H9 (cell line): ENCODE results near the gene SERINC3. TPM values are rescaled to one million over a fixed set of nuclear protein-coding genes. Genes with fewer than 3 reads are reported as not detected.

Experiments
- DNase-seq: peaks from one replicate; pipeline ENCODE4 v3.0.0-alpha.2; 2017
- H2AFZ ChIP-seq: one replicate; pipeline ENCODE4 v1.6.1; 2013; ENCODE audit warnings: mild to moderate bottlenecking, low read length, control low read depth, moderate library complexity
- H2AK5ac ChIP-seq: 2 replicates; pipeline ENCODE4 v1.6.1; 2013; ENCODE audit warnings: low read length, control low read depth, mixed read lengths; ENCODE audit not compliant: insufficient read length
- H2BK120ac ChIP-seq: one replicate; pipeline ENCODE4 v1.6.1; 2013; ENCODE audit warnings: low read depth, mild to moderate bottlenecking, low read length, control low read depth, inconsistent platforms; ENCODE audit not compliant: poor library complexity, severe bottlenecking
- H2BK12ac ChIP-seq: 2 replicates; pipeline ENCODE4 v1.6.1; 2013; ENCODE audit warnings: low read length, control low read depth, mixed read lengths, low read depth; ENCODE audit not compliant: insufficient read length
- H2BK15ac ChIP-seq: 2 replicates; pipeline ENCODE4 v1.6.1; 2013; ENCODE audit warnings: low read depth, low read length, control low read depth
- H2BK20ac ChIP-seq: one replicate; pipeline ENCODE4 v1.6.1; 2013; ENCODE audit warnings: low read depth, mild to moderate bottlenecking, low read length, control low read depth, inconsistent platforms; ENCODE audit not compliant: poor library complexity, severe bottlenecking
- H2BK5ac ChIP-seq: 2 replicates; pipeline ENCODE4 v1.6.1; 2013; ENCODE audit warnings: low read length, control low read depth, mixed read lengths; ENCODE audit not compliant: insufficient read length
- H3K14ac ChIP-seq: 2 replicates; pipeline ENCODE4 v1.6.1; 2013; ENCODE audit warnings: low read length, control low read depth; ENCODE audit not compliant: insufficient read depth
- H3K18ac ChIP-seq: 2 replicates; pipeline ENCODE4 v1.6.1; 2013; ENCODE audit warnings: low read depth, mild to moderate bottlenecking, mixed read lengths, low read length, control low read depth; ENCODE audit not compliant: insufficient read length
- H3K23ac ChIP-seq: 2 replicates; pipeline ENCODE4 v1.6.1; 2013; ENCODE audit warnings: low read length, control low read depth, mixed read lengths, low read depth; ENCODE audit not compliant: insufficient read length
- H3K23me2 ChIP-seq: 2 replicates; pipeline ENCODE4 v1.6.1; 2013; ENCODE audit warnings: low read depth, mild to moderate bottlenecking, mixed read lengths, low read length, control low read depth; ENCODE audit not compliant: insufficient read length, poor library complexity, severe bottlenecking
- H3K27ac ChIP-seq: 2 replicates; pipeline ENCODE4 v1.5.1; 2013; ENCODE audit warnings: low read length, control low read depth, mixed read lengths, low read depth; ENCODE audit not compliant: insufficient read length
- H3K27me3 ChIP-seq: 2 replicates; pipeline ENCODE4 v1.6.1; 2013; ENCODE audit warnings: low read length, control low read depth, inconsistent platforms; ENCODE audit not compliant: insufficient read depth
- H3K4ac ChIP-seq: 2 replicates; pipeline ENCODE4 v1.6.1; 2013; ENCODE audit warnings: low read depth, mild to moderate bottlenecking, control low read depth, inconsistent platforms, low read length, moderate library complexity
- H3K4me1 ChIP-seq: 2 replicates; pipeline ENCODE4 v1.6.1; 2013; ENCODE audit warnings: low read length, control low read depth, inconsistent platforms; ENCODE audit not compliant: insufficient read depth
- H3K4me2 ChIP-seq: 2 replicates; pipeline ENCODE4 v1.6.1; 2013; ENCODE audit warnings: low read length, control low read depth, mixed read lengths; ENCODE audit not compliant: insufficient read length, insufficient read depth
- H3K56ac ChIP-seq: 2 replicates; pipeline ENCODE4 v1.6.1; 2013; ENCODE audit warnings: low read depth, mild to moderate bottlenecking, mixed read lengths, low read length, control low read depth; ENCODE audit not compliant: insufficient read length
- H3K79me1 ChIP-seq: 2 replicates; pipeline ENCODE4 v1.6.1; 2013; ENCODE audit warnings: low read depth, mild to moderate bottlenecking, moderate library complexity, low read length, control low read depth, inconsistent platforms; ENCODE audit not compliant: insufficient read depth, poor library complexity, severe bottlenecking
- H3K79me2 ChIP-seq: 2 replicates; pipeline ENCODE4 v1.6.1; 2013; ENCODE audit warnings: low read length, control low read depth, inconsistent platforms; ENCODE audit not compliant: insufficient read depth
- H3K9ac ChIP-seq: 2 replicates; pipeline ENCODE4 v1.6.1; 2013; ENCODE audit warnings: low read length, control low read depth, mixed read lengths; ENCODE audit not compliant: insufficient read length; ENCODE audit errors: extremely low read depth
- H3K9me3 ChIP-seq: one replicate; pipeline ENCODE4 v1.6.1; 2013; ENCODE audit warnings: low read depth, low read length, inconsistent platforms; ENCODE audit not compliant: control insufficient read depth
- H3T11ph ChIP-seq: one replicate; pipeline ENCODE4 v1.6.1; 2013; ENCODE audit warnings: mild to moderate bottlenecking, low read length, control low read depth, inconsistent platforms
- H4K20me1 ChIP-seq: one replicate; pipeline ENCODE4 v1.6.1; 2013; ENCODE audit not compliant: control insufficient read depth, insufficient read length, insufficient read depth
- H4K5ac ChIP-seq: 2 replicates; pipeline ENCODE4 v1.6.1; 2013; ENCODE audit warnings: low read depth, mild to moderate bottlenecking, mixed read lengths, low read length, control low read depth; ENCODE audit not compliant: insufficient read length
- H4K8ac ChIP-seq: replicated peaks from 2 replicates; pipeline ENCODE4 v1.6.1; 2013; ENCODE audit warnings: low read length, control low read depth, mixed read lengths, low read depth; ENCODE audit not compliant: insufficient read length
- H4K91ac ChIP-seq: 2 replicates; pipeline ENCODE4 v1.6.1; 2013; ENCODE audit warnings: low read depth, mild to moderate bottlenecking, moderate library complexity, mixed read lengths, low read length, control low read depth; ENCODE audit not compliant: insufficient read length
- H3K27ac Mint-ChIP-seq, 3 experiments: 2 replicates in 2 of 3; 3 replicates in 1 of 3; pipeline ENCODE4 v1.8.0; 2020 to 2021; ENCODE audit warnings: mixed read lengths in 3 of 3, mild to moderate bottlenecking in 1 of 3, moderate library complexity in 1 of 3
- H3K27me3 Mint-ChIP-seq: 2 replicates; pipeline ENCODE4 v1.8.0; 2021; ENCODE audit warnings: low read depth, mild to moderate bottlenecking, moderate library complexity, mixed read lengths
- H3K36me3 Mint-ChIP-seq, 3 experiments: 2 replicates in 2 of 3; 3 replicates in 1 of 3; pipeline ENCODE4 v1.8.0; 2020 to 2021; ENCODE audit warnings: low read depth in 3 of 3, mixed read lengths in 3 of 3; ENCODE audit not compliant: insufficient read depth in 1 of 3
- H3K4me1 Mint-ChIP-seq, 2 experiments: 2 replicates each; pipeline ENCODE4 v1.8.0; 2020; ENCODE audit warnings: mixed read lengths in 2 of 2
- H3K4me3 Mint-ChIP-seq, 2 experiments: 2 replicates in 1 of 2; 3 replicates in 1 of 2; pipeline ENCODE4 v1.8.0; 2020 to 2021; ENCODE audit warnings: mild to moderate bottlenecking in 2 of 2, mixed read lengths in 2 of 2, moderate library complexity in 1 of 2
- H3K9me3 Mint-ChIP-seq, 2 experiments: 2 replicates in 1 of 2; 3 replicates in 1 of 2; pipeline ENCODE4 v1.8.0; 2020; ENCODE audit warnings: mild to moderate bottlenecking in 2 of 2, mixed read lengths in 2 of 2, moderate library complexity in 1 of 2
- WGBS: extraction: QIAGEN DNeasy Blood & Tissue Kit; methylation state at CpG from one replicate; pipeline ENCODE4 v1.1.7; 2013; ENCODE audit warnings: missing lambda C conversion rate, low lambda C conversion rate, mixed read lengths; ENCODE audit not compliant: insufficient read length; ENCODE audit errors: extremely low coverage; 5-methylcytosine and 5-hydroxymethylcytosine counted together
- total RNA-seq: library from RNA; stranded (reverse); gene quantifications from 2 replicates; pipeline ENCODE4 v1.2.1, GENCODE V29; 2021
- TF ChIP-seq, protein P1 (sequence below): fragments of 200-600 bp; sonication (generic); conservative IDR thresholded peaks from 3 replicates; pipeline ENCODE4 v1.8.0; 2021; ENCODE audit warnings: antibody characterized with exemption, mild to moderate bottlenecking

Gene SERINC3
- total RNA-seq, 1 experiment from 2014 or later = 41.5 TPM

DNA sequence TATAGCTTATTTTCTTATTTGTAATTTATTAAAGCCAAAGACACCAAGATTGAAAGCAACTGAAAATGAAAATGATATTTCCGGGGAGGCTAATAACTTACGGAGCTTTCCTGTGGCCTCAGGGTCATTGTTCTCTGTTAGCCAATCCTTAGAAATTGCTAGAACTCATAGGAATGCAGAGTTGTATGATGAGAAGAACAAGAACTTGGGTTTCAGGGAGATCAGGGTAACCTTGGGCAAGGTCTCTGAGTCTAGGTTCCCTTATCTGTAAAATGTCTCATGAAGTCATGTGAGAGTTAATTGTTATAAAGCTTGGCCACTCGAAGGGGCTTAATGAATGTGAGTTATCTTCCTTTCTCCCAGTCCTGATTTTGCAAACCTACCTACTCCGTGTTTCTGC lies 20.1 kb upstream of the SERINC3 start:
- TF ChIP-seq, protein P1, sequence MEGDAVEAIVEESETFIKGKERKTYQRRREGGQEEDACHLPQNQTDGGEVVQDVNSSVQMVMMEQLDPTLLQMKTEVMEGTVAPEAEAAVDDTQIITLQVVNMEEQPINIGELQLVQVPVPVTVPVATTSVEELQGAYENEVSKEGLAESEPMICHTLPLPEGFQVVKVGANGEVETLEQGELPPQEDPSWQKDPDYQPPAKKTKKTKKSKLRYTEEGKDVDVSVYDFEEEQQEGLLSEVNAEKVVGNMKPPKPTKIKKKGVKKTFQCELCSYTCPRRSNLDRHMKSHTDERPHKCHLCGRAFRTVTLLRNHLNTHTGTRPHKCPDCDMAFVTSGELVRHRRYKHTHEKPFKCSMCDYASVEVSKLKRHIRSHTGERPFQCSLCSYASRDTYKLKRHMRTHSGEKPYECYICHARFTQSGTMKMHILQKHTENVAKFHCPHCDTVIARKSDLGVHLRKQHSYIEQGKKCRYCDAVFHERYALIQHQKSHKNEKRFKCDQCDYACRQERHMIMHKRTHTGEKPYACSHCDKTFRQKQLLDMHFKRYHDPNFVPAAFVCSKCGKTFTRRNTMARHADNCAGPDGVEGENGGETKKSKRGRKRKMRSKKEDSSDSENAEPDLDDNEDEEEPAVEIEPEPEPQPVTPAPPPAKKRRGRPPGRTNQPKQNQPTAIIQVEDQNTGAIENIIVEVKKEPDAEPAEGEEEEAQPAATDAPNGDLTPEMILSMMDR = no peak
- Histone ChIP-seq H3K4me2 (no peak overlapping the region), H3K56ac (no peak overlapping the region), H3K4ac (no peak overlapping the region), H3K23ac (no peak overlapping the region), H2BK12ac (no peak overlapping the region), H2BK120ac (no peak overlapping the region), H4K8ac (no peak overlapping the region), H2BK20ac (no peak overlapping the region), H3K9ac (no peak overlapping the region), H2AFZ (no peak overlapping the region), H4K91ac (no peak overlapping the region), H3K27ac (no peak overlapping the region), H3K18ac (no peak overlapping the region), H3K4me1 (no peaks in the 10 kb centered on the region; the same call in 1 of the 2 replicates), H3K79me2 (0 out of 2 replicates have a peak, but pooled peaks cover 2% of the 10 kb centered on the region), H2BK5ac (no peak overlapping the region), H3K79me1 (no peaks in the 10 kb centered on the region), H2BK15ac (no peak overlapping the region), H3K23me2 (no peaks in the 10 kb centered on the region), H3T11ph (no peak overlapping the region), H3K27me3 (no peaks in the 10 kb centered on the region), H3K14ac (no peak overlapping the region), H4K20me1 (no peaks in the 10 kb centered on the region), H4K5ac (no peak overlapping the region), H2AK5ac (no peak overlapping the region), H3K9me3 (no peaks in the 10 kb centered on the region)
- no peak overlapping the region for H3K4me3 Mint-ChIP-seq
- H3K27me3 Mint-ChIP-seq = no peaks in the 10 kb centered on the region
- WGBS = no CpG with 5 or more reads among the region's 4 CpGs
- no peaks in the 10 kb centered on the region for H3K36me3 Mint-ChIP-seq
- no peak overlapping the region for H3K27ac Mint-ChIP-seq
- no peaks in the 10 kb centered on the region for H3K9me3 Mint-ChIP-seq
- peaks cover 4 to 6% of the 10 kb centered on the region in 2 experiments for H3K4me1 Mint-ChIP-seq
- no peak for DNase-seq
